Mesendoderm (in vitro differentiated cells): Measurements from ENCODE around the gene MAGI2.
A peak's percentile ranks its signal among the peaks of the same experiment; 100 is the strongest.

Experiments used
- DNase-seq: peaks from one replicate; pipeline ENCODE4 v3.0.0; 2013
- H2AK5ac ChIP-seq: 2 replicates; pipeline ENCODE4 v1.6.1; 2013; ENCODE audit warnings: low read length, inconsistent platforms
- H2BK120ac ChIP-seq: 2 replicates; pipeline ENCODE4 v1.6.1; 2013; ENCODE audit warnings: low read depth, mild to moderate bottlenecking, low read length, moderate library complexity, mixed read lengths
- H2BK15ac ChIP-seq: replicated peaks from 2 replicates; pipeline ENCODE4 v1.6.1; 2013; ENCODE audit warnings: low read depth, mild to moderate bottlenecking, moderate library complexity
- H2BK5ac ChIP-seq: 2 replicates; pipeline ENCODE4 v1.6.1; 2013; ENCODE audit warnings: low read length, inconsistent platforms
- H3K18ac ChIP-seq: 2 replicates; pipeline ENCODE4 v1.6.1; 2013; ENCODE audit warnings: mild to moderate bottlenecking, low read length, mixed read lengths
- H3K23ac ChIP-seq: one replicate; pipeline ENCODE4 v1.6.1; 2013; ENCODE audit warnings: low read length
- H3K27ac ChIP-seq: 2 replicates; pipeline ENCODE4 v1.5.1; 2013; ENCODE audit warnings: low read depth, mild to moderate bottlenecking, inconsistent platforms, low read length, moderate library complexity
- H3K27me3 ChIP-seq: 2 replicates; pipeline ENCODE4 v1.6.1; 2013; ENCODE audit warnings: low read length, control low read depth, mild to moderate bottlenecking, inconsistent platforms; ENCODE audit not compliant: insufficient read depth, poor library complexity
- H3K36me3 ChIP-seq: 2 replicates; pipeline ENCODE4 v1.6.1; 2013; ENCODE audit warnings: low read length, inconsistent platforms; ENCODE audit not compliant: control insufficient read depth, insufficient read depth
- H3K4ac ChIP-seq: one replicate; pipeline ENCODE4 v1.6.1; 2013; ENCODE audit warnings: low read depth, mild to moderate bottlenecking, low read length, moderate library complexity
- H3K4me1 ChIP-seq: 2 replicates; pipeline ENCODE4 v1.6.1; 2013; ENCODE audit warnings: low read depth, low read length, inconsistent platforms; ENCODE audit not compliant: control insufficient read depth
- H3K4me2 ChIP-seq: 2 replicates; pipeline ENCODE4 v1.6.1; 2013; ENCODE audit warnings: low read length
- H3K4me3 ChIP-seq: 2 replicates; pipeline ENCODE4 v1.5.1; 2013; ENCODE audit warnings: mild to moderate bottlenecking, low read length
- H3K56ac ChIP-seq: one replicate; pipeline ENCODE4 v1.6.1; 2013; ENCODE audit warnings: low read length
- H3K79me1 ChIP-seq: 2 replicates; pipeline ENCODE4 v1.6.1; 2013; ENCODE audit warnings: low read length, inconsistent platforms
- H3K79me2 ChIP-seq: 2 replicates; pipeline ENCODE4 v1.6.1; 2013; ENCODE audit warnings: mild to moderate bottlenecking, low read length; ENCODE audit not compliant: control insufficient read depth, insufficient read depth
- H3K9ac ChIP-seq: 2 replicates; pipeline ENCODE4 v1.6.1; 2013; ENCODE audit warnings: low read length, inconsistent platforms
- H4K5ac ChIP-seq: one replicate; pipeline ENCODE4 v1.6.1; 2013; ENCODE audit warnings: low read length
- H4K8ac ChIP-seq: one replicate; pipeline ENCODE4 v1.6.1; 2013; ENCODE audit warnings: low read depth, mild to moderate bottlenecking, control low read depth, low read length, moderate library complexity
- WGBS: extraction: QIAGEN DNeasy Blood & Tissue Kit; methylation state at CpG from one replicate; pipeline ENCODE4 v1.1.7; 2013; ENCODE audit warnings: low lambda C conversion rate, missing lambda C conversion rate; ENCODE audit not compliant: insufficient coverage; ENCODE audit errors: extremely low coverage; 5-methylcytosine and 5-hydroxymethylcytosine counted together

The MAGI2 gene

DNA sequence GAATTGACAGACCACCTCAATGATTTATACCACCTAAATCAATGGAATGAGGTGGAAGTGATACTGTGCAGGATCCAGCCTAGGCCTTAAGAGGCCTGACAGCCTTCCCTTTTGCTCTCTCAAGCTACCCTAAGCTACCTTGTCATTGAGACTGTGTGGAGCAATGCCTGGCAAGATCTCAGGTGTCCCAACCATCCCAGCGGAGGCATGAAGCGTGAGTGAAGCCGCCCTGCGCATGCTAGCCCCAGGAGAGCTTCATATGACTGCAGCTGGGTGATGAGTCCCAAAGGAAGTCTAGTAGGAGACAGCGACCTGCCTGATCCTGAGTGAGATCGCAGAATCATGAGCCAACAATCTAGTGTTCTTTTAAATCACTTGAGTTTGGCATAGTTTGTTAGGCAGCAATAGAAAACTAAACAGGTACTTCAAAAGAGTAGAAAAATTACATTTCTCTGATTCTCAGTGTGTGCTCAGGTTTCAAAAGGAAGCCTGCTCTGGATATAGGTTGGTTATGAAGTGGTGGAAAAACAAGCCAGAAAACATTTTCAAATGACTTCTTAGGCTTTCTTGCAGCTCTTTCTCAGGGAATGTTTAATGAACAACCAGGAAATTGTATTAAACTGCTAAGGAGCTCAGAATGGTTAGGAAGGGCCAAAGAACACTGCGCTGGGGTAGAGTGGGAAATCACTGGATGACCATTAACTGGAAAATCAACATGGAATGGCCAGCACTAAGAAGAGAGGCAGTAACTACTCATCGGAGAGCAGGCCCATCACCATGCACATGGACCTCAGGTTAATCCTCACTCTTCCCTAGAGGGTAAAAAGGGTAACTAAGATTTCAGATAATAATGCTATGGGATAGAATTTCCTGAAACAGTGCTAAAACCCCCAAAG lies 1119.7 kb downstream of the MAGI2 start:
- H4K5ac ChIP-seq = no peak overlapping the region
- no peak overlapping the region for H3K4me3 ChIP-seq
- no peak overlapping the region for H3K27ac ChIP-seq
- H2BK15ac ChIP-seq = no peak overlapping the region
- no peaks in the 10 kb centered on the region for H3K79me1 ChIP-seq
- no peak overlapping the region for H2BK5ac ChIP-seq
- H3K4me2 ChIP-seq = no peak overlapping the region
- H3K18ac ChIP-seq = no peak overlapping the region
- no peak overlapping the region for H2AK5ac ChIP-seq
- no peaks in the 10 kb centered on the region for H3K27me3 ChIP-seq
- H3K9ac ChIP-seq = no peak overlapping the region
- H3K4me1 ChIP-seq = no peaks in the 10 kb centered on the region
- peak; percentile 1 for DNase-seq
- no CpG with 5 or more reads among the region's 8 CpGs for WGBS
- no peak overlapping the region for H3K4ac ChIP-seq
- no peak overlapping the region for H3K23ac ChIP-seq
- no peak overlapping the region for H2BK120ac ChIP-seq
- no peak overlapping the region for H4K8ac ChIP-seq
- H3K56ac ChIP-seq = no peak overlapping the region
- no peaks in the 10 kb centered on the region for H3K79me2 ChIP-seq
- H3K36me3 ChIP-seq = no peaks in the 10 kb centered on the region

DNA sequence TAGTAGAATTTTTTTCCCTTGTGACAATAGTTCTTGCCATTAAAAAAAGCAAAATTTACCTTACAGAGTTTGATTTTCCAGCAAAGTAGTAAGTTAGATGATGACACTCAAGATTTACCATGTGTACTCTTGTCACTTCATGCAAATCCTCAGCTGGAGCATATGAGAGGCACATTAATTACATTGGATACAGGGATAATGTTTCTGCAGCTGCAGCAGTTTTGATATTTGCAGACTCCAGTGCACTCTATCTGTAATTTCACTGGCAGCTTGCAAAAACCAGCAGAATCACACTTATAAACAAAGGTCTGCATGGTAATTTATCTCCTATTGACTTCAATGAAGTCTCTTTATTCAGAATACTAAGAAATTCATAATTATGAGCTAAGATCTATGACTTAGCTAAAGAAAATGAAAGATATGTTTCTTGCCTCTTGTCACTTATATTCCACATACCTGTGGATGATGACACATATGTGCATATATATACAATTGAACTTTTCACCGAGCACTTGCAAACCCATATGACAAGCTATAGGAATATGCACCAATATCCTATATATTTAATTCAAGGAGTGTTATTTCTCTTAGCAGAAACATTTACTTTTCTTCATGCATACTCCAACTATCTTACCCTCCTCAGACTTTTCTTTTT lies 1124.3 kb downstream of the MAGI2 start:
- H3K79me1 ChIP-seq = no peaks in the 10 kb centered on the region
- H2BK5ac ChIP-seq = no peak overlapping the region
- no peaks in the 10 kb centered on the region for H3K79me2 ChIP-seq
- no peak for DNase-seq
- no peaks in the 10 kb centered on the region for H3K36me3 ChIP-seq
- no peak overlapping the region for H3K4me3 ChIP-seq
- no peak overlapping the region for H3K9ac ChIP-seq
- no peak overlapping the region for H3K56ac ChIP-seq
- no peak overlapping the region for H2BK120ac ChIP-seq
- H3K4me1 ChIP-seq = no peaks in the 10 kb centered on the region
- no peak overlapping the region for H3K23ac ChIP-seq
- WGBS = no CpG with 5 or more reads among the region's 1 CpG
- no peaks in the 10 kb centered on the region for H3K27me3 ChIP-seq
- no peak overlapping the region for H2BK15ac ChIP-seq
- no peak overlapping the region for H3K4ac ChIP-seq
- no peak overlapping the region for H3K27ac ChIP-seq
- no peak overlapping the region for H2AK5ac ChIP-seq
- no peak overlapping the region for H3K4me2 ChIP-seq
- H4K5ac ChIP-seq = no peak overlapping the region
- H3K18ac ChIP-seq = no peak overlapping the region
- H4K8ac ChIP-seq = no peak overlapping the region

DNA sequence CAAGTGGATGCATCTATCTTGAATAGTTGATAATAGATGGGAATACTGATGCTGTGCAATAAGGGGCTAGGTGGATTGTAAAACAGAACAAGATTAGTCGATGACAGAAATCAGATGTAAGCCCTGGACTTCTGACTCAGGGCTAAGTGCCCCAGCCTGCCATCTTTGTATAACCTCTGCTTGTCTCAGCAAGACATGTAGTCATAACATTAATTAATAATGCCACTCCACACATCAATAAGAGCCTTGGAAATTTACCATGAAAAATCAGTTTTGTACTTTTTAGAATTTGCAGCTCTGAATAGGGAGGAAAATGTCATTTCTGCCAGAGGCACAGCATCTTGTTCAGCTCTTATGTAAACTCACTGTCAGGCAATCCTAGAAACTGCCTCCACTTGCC lies 1125.7 kb downstream of the MAGI2 start:
- no peak overlapping the region for H3K18ac ChIP-seq
- H3K27ac ChIP-seq = no peak overlapping the region
- no peaks in the 10 kb centered on the region for H3K27me3 ChIP-seq
- H2AK5ac ChIP-seq = no peak overlapping the region
- H3K4me3 ChIP-seq = no peak overlapping the region
- H4K8ac ChIP-seq = no peak overlapping the region
- no peak overlapping the region for H3K56ac ChIP-seq
- H4K5ac ChIP-seq = no peak overlapping the region
- H3K36me3 ChIP-seq = no peaks in the 10 kb centered on the region
- no peak overlapping the region for H3K9ac ChIP-seq
- no peaks in the 10 kb centered on the region for H3K79me2 ChIP-seq
- no peaks in the 10 kb centered on the region for H3K79me1 ChIP-seq
- H3K4me1 ChIP-seq = no peaks in the 10 kb centered on the region
- H3K4ac ChIP-seq = no peak overlapping the region
- H3K23ac ChIP-seq = no peak overlapping the region
- no peak for DNase-seq
- no peak overlapping the region for H2BK120ac ChIP-seq
- no peak overlapping the region for H2BK5ac ChIP-seq
- H3K4me2 ChIP-seq = no peak overlapping the region
- no CpG with 5 or more reads among the region's 1 CpG for WGBS
- H2BK15ac ChIP-seq = no peak overlapping the region

DNA sequence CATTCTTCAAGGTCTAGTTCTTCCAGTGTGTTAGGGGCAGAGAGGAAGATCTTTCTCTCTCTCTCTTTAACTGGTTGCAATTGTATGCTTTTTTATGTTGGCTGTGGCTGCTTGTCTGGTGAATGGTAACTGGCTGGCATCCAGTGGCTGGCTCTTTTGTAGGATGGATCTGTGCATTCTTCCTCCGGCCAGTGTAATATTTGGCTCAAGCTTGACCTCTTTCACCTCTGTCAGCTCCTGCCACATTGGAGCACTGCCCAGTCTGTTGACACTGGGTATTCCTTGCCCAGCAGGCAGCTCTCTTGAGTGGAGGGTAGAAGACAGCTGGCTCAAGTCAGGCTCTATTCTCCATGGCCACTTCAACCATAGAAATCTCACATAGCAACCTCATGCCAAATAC lies 1126.6 kb downstream of the MAGI2 start:
- Histone ChIP-seq H3K56ac (no peak overlapping the region), H2BK15ac (no peak overlapping the region), H3K18ac (no peak overlapping the region), H3K27me3 (no peaks in the 10 kb centered on the region), H2AK5ac (no peak overlapping the region), H3K4me2 (no peak overlapping the region), H4K5ac (no peak overlapping the region), H3K36me3 (no peaks in the 10 kb centered on the region), H3K79me1 (no peaks in the 10 kb centered on the region), H3K4me3 (no peak overlapping the region), H3K9ac (no peak overlapping the region), H3K79me2 (no peaks in the 10 kb centered on the region), H3K23ac (no peak overlapping the region), H3K27ac (no peak overlapping the region), H3K4ac (no peak overlapping the region), H4K8ac (no peak overlapping the region), H2BK120ac (no peak overlapping the region), H2BK5ac (no peak overlapping the region), H3K4me1 (no peaks in the 10 kb centered on the region)
- WGBS = no CpG with 5 or more reads among the region's 1 CpG
- no peak for DNase-seq

GRCh38 chr7:78326189-78326588 lies 1127.3 kb downstream of the MAGI2 start:
- no peaks in the 10 kb centered on the region for H3K79me1 ChIP-seq
- no peak overlapping the region for H3K23ac ChIP-seq
- no peak overlapping the region for H2BK5ac ChIP-seq
- WGBS = no CpG with 5 or more reads among the region's 2 CpGs
- no peak overlapping the region for H3K4me2 ChIP-seq
- H3K27me3 ChIP-seq = no peaks in the 10 kb centered on the region
- no peak overlapping the region for H2BK15ac ChIP-seq
- no peak overlapping the region for H2AK5ac ChIP-seq
- no peak overlapping the region for H3K27ac ChIP-seq
- H3K18ac ChIP-seq = no peak overlapping the region
- H3K36me3 ChIP-seq = no peaks in the 10 kb centered on the region
- H3K56ac ChIP-seq = no peak overlapping the region
- no peak overlapping the region for H3K9ac ChIP-seq
- H3K4ac ChIP-seq = no peak overlapping the region
- no peak overlapping the region for H3K4me3 ChIP-seq
- DNase-seq = no peak
- no peaks in the 10 kb centered on the region for H3K79me2 ChIP-seq
- no peak overlapping the region for H2BK120ac ChIP-seq
- H4K5ac ChIP-seq = no peak overlapping the region
- no peaks in the 10 kb centered on the region for H3K4me1 ChIP-seq
- no peak overlapping the region for H4K8ac ChIP-seq
